H1 (cell line): ENCODE data around the gene ALG9. TPM values are rescaled to one million over a fixed set of nuclear protein-coding genes. Genes with fewer than 3 reads are reported as not detected.

ENCODE experiments used
- CTCF ChIA-PET: fragments of 300-600 bp; sonication (Branson Sonifier 250); formaldehyde crosslinking; loops from one replicate; lab custom pipeline; 2021; ENCODE audit not compliant: partially characterized antibody; lab: Charles Lee
- POLR2A ChIA-PET: fragments of 300-600 bp; sonication (Branson Sonifier 250); formaldehyde crosslinking; loops from one replicate; lab custom pipeline; 2021; ENCODE audit warnings: inconsistent platforms; ENCODE audit not compliant: partially characterized antibody; lab: Charles Lee
- DNase-seq, 2 experiments: peaks; one replicate each; pipeline versions ENCODE4 v3.0.0 to v3.0.0-alpha.2; 2010 to 2022; ENCODE audit warnings: low spot score in 2 of 2, low read depth in 1 of 2, mixed read lengths in 1 of 2
- FAIRE-seq: peaks from 2 replicates; lab custom pipeline; 2011; peaks lifted over from hg19 to GRCh38; lab: Jason Lieb, UNC
- H2AFZ ChIP-seq: 2 replicates; pipeline ENCODE4 v1.8.1; 2012; ENCODE audit warnings: low read length, inconsistent platforms
- H2AK5ac ChIP-seq: 2 replicates; pipeline ENCODE4 v1.6.1; 2013; ENCODE audit warnings: low read depth, low read length
- H2BK120ac ChIP-seq: replicated peaks from 2 replicates; pipeline ENCODE3; 2013; ENCODE audit warnings: low read depth, low read length, inconsistent platforms
- H2BK12ac ChIP-seq: 2 replicates; pipeline ENCODE4 v1.6.1; 2013; ENCODE audit warnings: low read depth, low read length
- H2BK15ac ChIP-seq: 2 replicates; pipeline ENCODE4 v1.6.1; 2013; ENCODE audit warnings: low read length
- H2BK20ac ChIP-seq: 2 replicates; pipeline ENCODE4 v1.6.1; 2013; ENCODE audit warnings: low read length
- H2BK5ac ChIP-seq: 2 replicates; pipeline ENCODE4 v1.6.1; 2013; ENCODE audit warnings: low read depth, low read length
- H3K14ac ChIP-seq: 2 replicates; pipeline ENCODE4 v1.6.1; 2013; ENCODE audit warnings: inconsistent platforms; ENCODE audit not compliant: insufficient read length
- H3K18ac ChIP-seq: 2 replicates; pipeline ENCODE4 v1.6.1; 2013; ENCODE audit warnings: low read length; ENCODE audit errors: extremely low read depth
- H3K23ac ChIP-seq: 2 replicates; pipeline ENCODE4 v1.6.1; 2013; ENCODE audit warnings: inconsistent platforms; ENCODE audit not compliant: insufficient read length
- H3K23me2 ChIP-seq: 2 replicates; pipeline ENCODE4 v1.6.1; 2013; ENCODE audit warnings: low read depth, low read length
- H3K27ac ChIP-seq: 2 replicates; pipeline ENCODE4 v1.6.1; 2011; ENCODE audit warnings: low read depth, low read length, inconsistent platforms
- H3K27me3 ChIP-seq, 4 experiments: replicated peaks in 1 of 4; 1 replicate in 1 of 4; 2 replicates in 3 of 4; pipeline versions ENCODE4 v1.6.1 to v1.8.1; 2011 to 2013; ENCODE audit warnings: low read length in 3 of 4, mild to moderate bottlenecking in 3 of 4, inconsistent platforms in 2 of 4, mixed read lengths in 2 of 4, moderate library complexity in 1 of 4; ENCODE audit not compliant: control insufficient read depth in 3 of 4, insufficient read depth in 3 of 4; ENCODE audit errors: extremely low read depth in 1 of 4
- H3K36me3 ChIP-seq, 4 experiments: 2 replicates each; pipeline versions ENCODE4 v1.6.1 to v1.8.1; 2011 to 2013; ENCODE audit warnings: mild to moderate bottlenecking in 4 of 4, low read length in 3 of 4, moderate library complexity in 2 of 4, control low read depth in 1 of 4, inconsistent platforms in 1 of 4; ENCODE audit not compliant: insufficient read depth in 4 of 4, control insufficient read depth in 2 of 4
- H3K4ac ChIP-seq: replicated peaks from 2 replicates; pipeline ENCODE3; 2013; ENCODE audit warnings: low read length, low read depth, mixed read lengths, inconsistent platforms; ENCODE audit not compliant: insufficient read length
- H3K4me1 ChIP-seq, 4 experiments: replicated peaks in 1 of 4; 1 replicate in 1 of 4; 2 replicates in 3 of 4; pipeline versions ENCODE4 v1.6.1 to v1.8.1; 2011 to 2013; ENCODE audit warnings: low read length in 3 of 4, inconsistent platforms in 2 of 4, mixed read lengths in 1 of 4; ENCODE audit not compliant: insufficient read depth in 4 of 4, control insufficient read depth in 3 of 4
- H3K4me2 ChIP-seq, 2 experiments: 2 replicates each; pipeline versions ENCODE4 v1.6.1 to v1.8.1; 2011 to 2013; ENCODE audit warnings: low read depth in 2 of 2, low read length in 2 of 2, control low read depth in 1 of 2, inconsistent platforms in 1 of 2, mild to moderate bottlenecking in 1 of 2; ENCODE audit not compliant: insufficient read depth in 1 of 2
- H3K4me3 ChIP-seq, 4 experiments: fragments of 200-600, 300-600 bp in 1 of 4; sonication (generic), shearing (Covaris generic), sonication (Bioruptor Twin) in 1 of 4; 2 replicates each; pipeline versions ENCODE4 v1.5.1 to v1.8.1; 2011 to 2016; ENCODE audit warnings: low read length in 4 of 4, low read depth in 3 of 4, control low read depth in 2 of 4, inconsistent platforms in 2 of 4, mild to moderate bottlenecking in 2 of 4, mixed read lengths in 1 of 4, moderate library complexity in 1 of 4; ENCODE audit not compliant: insufficient read depth in 2 of 4; ENCODE audit errors: extremely low read depth in 1 of 4
- H3K56ac ChIP-seq: replicated peaks from 2 replicates; pipeline ENCODE3; 2013; ENCODE audit warnings: low read depth, mild to moderate bottlenecking, mixed read lengths, low read length, inconsistent platforms; ENCODE audit not compliant: insufficient read length
- H3K79me1 ChIP-seq: 2 replicates; pipeline ENCODE4 v1.6.1; 2013; ENCODE audit warnings: low read depth, low read length, control low read depth
- H3K79me2 ChIP-seq, 2 experiments: 2 replicates each; pipeline versions ENCODE4 v1.6.1 to v1.8.1; 2012 to 2013; ENCODE audit warnings: low read length in 2 of 2, mild to moderate bottlenecking in 2 of 2, inconsistent platforms in 1 of 2; ENCODE audit not compliant: insufficient read depth in 2 of 2, control insufficient read depth in 1 of 2
- H3K9ac ChIP-seq, 4 experiments: replicated peaks in 1 of 4; 1 replicate in 1 of 4; 2 replicates in 3 of 4; pipeline versions ENCODE4 v1.6.1 to v1.8.1; 2011 to 2013; ENCODE audit warnings: low read depth in 3 of 4, low read length in 3 of 4, control low read depth in 2 of 4, mild to moderate bottlenecking in 2 of 4, moderate library complexity in 2 of 4, inconsistent platforms in 1 of 4; ENCODE audit errors: extremely low read depth in 1 of 4
- H3K9me3 ChIP-seq, 2 experiments: 2 replicates each; pipeline versions ENCODE4 v1.6.1 to v1.8.1; 2012 to 2013; ENCODE audit warnings: mild to moderate bottlenecking in 2 of 2, moderate library complexity in 2 of 2, control low read depth in 1 of 2, inconsistent platforms in 1 of 2, low read depth in 1 of 2, low read length in 1 of 2, mixed read lengths in 1 of 2; ENCODE audit not compliant: insufficient read depth in 2 of 2
- H4K20me1 ChIP-seq, 2 experiments: replicated peaks in 1 of 2; 2 replicates each; pipeline versions ENCODE3 to v1.8.1; 2011 to 2013; ENCODE audit warnings: inconsistent platforms in 2 of 2, low read length in 2 of 2, mild to moderate bottlenecking in 1 of 2; ENCODE audit not compliant: insufficient read depth in 2 of 2, control insufficient read depth in 1 of 2
- H4K5ac ChIP-seq: 2 replicates; pipeline ENCODE4 v1.6.1; 2013; ENCODE audit warnings: low read length, low read depth, mixed read lengths, inconsistent platforms; ENCODE audit not compliant: insufficient read length
- H4K8ac ChIP-seq: 2 replicates; pipeline ENCODE4 v1.8.0; 2013; ENCODE audit warnings: mild to moderate bottlenecking, moderate library complexity, low read length, inconsistent platforms; ENCODE audit not compliant: insufficient read depth; ENCODE audit errors: extremely low read depth
- H4K91ac ChIP-seq: replicated peaks from 2 replicates; pipeline ENCODE3; 2013; ENCODE audit warnings: low read length, mixed read lengths, inconsistent platforms; ENCODE audit not compliant: insufficient read length
- ATF3 ChIP-seq: IDR thresholded peaks from 2 replicates; pipeline ENCODE4 v1.6.1; 2011; ENCODE audit warnings: low read depth, mild to moderate bottlenecking, low read length; ENCODE audit not compliant: insufficient read depth
- BCL11A ChIP-seq, 2 experiments: IDR thresholded peaks; one replicate each; pipeline ENCODE4 v1.6.1; 2011; ENCODE audit warnings: low read depth in 2 of 2, low read length in 2 of 2, mild to moderate bottlenecking in 2 of 2
- EZH2 ChIP-seq: fragments of 200-600 bp; sonication (generic); IDR thresholded peaks from 2 replicates; pipeline ENCODE4 v1.7.1; 2012; ENCODE audit warnings: low read depth, mild to moderate bottlenecking, moderate library complexity, low read length, inconsistent platforms; ENCODE audit not compliant: severe bottlenecking
- KDM5A ChIP-seq: fragments of 200-600 bp; IDR thresholded peaks from 2 replicates; pipeline ENCODE4 v1.7.1; 2012; ENCODE audit warnings: mild to moderate bottlenecking, low read length, inconsistent platforms, mixed read lengths
- POLR2A ChIP-seq, 2 experiments: IDR thresholded peaks; 1 replicate in 1 of 2; 2 replicates in 1 of 2; pipeline ENCODE4 v1.6.1; 2011; ENCODE audit warnings: low read depth in 2 of 2, low read length in 2 of 2, mild to moderate bottlenecking in 2 of 2; ENCODE audit errors: control extremely low read depth in 1 of 2
- RFX5 ChIP-seq: IDR thresholded peaks from 2 replicates; pipeline ENCODE4 v1.6.1; 2011; ENCODE audit warnings: low read depth, low read length, improper control_type of control experiment, borderline replicate concordance
- RNF2 ChIP-seq: fragments of 200-900, 300-1000 bp; sonication (generic); IDR thresholded peaks from 2 replicates; pipeline ENCODE4 v1.7.1; 2016; ENCODE audit warnings: borderline replicate concordance, low read depth, mild to moderate bottlenecking, antibody characterized with exemption, low read length; ENCODE audit not compliant: poor library complexity, severe bottlenecking; ENCODE audit errors: missing control alignments
- SP1 ChIP-seq: IDR thresholded peaks from 2 replicates; pipeline ENCODE4 v1.6.1; 2011; ENCODE audit warnings: low read depth, low read length
- TBP ChIP-seq: IDR thresholded peaks from 2 replicates; pipeline ENCODE4 v1.6.1; 2011; ENCODE audit warnings: low read depth, low read length, improper control_type of control experiment
- ZNF274 ChIP-seq: IDR thresholded peaks from 2 replicates; pipeline ENCODE4 v1.7.0; 2012; ENCODE audit warnings: low read length, borderline replicate concordance; ENCODE audit errors: extremely low read depth
- WGBS, 2 experiments: shearing (Covaris generic) in 1 of 2; methylation state at CpG; one replicate each; pipeline versions ENCODE4 v1.1.6 to v1.1.7; 2013 to 2015; ENCODE audit warnings: low lambda C conversion rate in 2 of 2, mixed read lengths in 2 of 2, inconsistent platforms in 1 of 2, low coverage in 1 of 2, missing lambda C conversion rate in 1 of 2; ENCODE audit not compliant: insufficient replicate concordance in 2 of 2, insufficient coverage in 1 of 2, insufficient read length in 1 of 2; ENCODE audit errors: extremely low coverage in 1 of 2, missing lambda C conversion rate in 1 of 2; 5-methylcytosine and 5-hydroxymethylcytosine counted together
- polyA plus RNA-seq, 7 experiments: library from polyadenylated mRNA; depleted of rRNA in 3 of 7; stranded (reverse) in 5 of 7; unstranded in 2 of 7; fragments of >200 nt in 5 of 7; fragments of 200-250 nt in 2 of 7; gene quantifications; 1 replicate in 5 of 7; 2 replicates in 1 of 7; 4 replicates in 1 of 7; pipeline versions ENCODE4 v1.2.1 to v1.2.3, GENCODE V29; 2011 to 2013; ENCODE audit warnings: missing spikeins in 2 of 7, mixed read lengths in 2 of 7
- total RNA-seq: library from RNA; stranded (reverse); fragmentation: NEBNext Ultra II Directional; extraction: Animal tissue kit (Norgen Biotek cat#: 25700); gene quantifications from 2 replicates; pipeline ENCODE4 v1.2.1, GENCODE V29; 2021
- TF ChIP-seq, protein P1 (sequence below): IDR thresholded peaks from 2 replicates; pipeline ENCODE4 v1.6.1; 2011; ENCODE audit warnings: low read length, improper control_type of control experiment

ALG9 gene
- total and polyA plus RNA-seq, 2 of the 8 experiments (the other 6 are each of a cell fraction or from before 2014, with no cell fraction given): 23.5 to 24.5 TPM

DNA sequence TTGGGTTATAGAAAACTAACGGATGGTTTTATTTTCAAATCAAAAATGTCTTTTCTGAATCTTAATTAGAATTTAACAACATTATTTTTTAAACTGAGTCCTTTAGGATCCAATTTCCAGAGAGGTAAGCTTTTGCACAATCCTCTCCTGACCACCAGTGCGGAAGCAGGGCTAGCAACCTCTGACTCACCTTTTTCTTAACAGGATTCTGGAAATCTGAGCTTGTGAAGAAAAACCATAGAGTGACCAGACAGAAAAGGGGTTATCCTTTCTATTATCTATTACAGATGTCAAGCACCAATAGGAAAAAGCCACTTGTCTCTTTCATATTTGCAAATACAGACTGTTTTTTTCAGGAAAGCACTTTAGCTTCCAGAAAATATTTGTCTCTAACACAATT lies 25.3 kb downstream of the ALG9 start:
- FAIRE-seq (no peak), DNase-seq (no peak)
- TF ChIP-seq RNF2 (no peak), RFX5 (no peak), KDM5A (no peak), EZH2 (no peak), ZNF274 (no peak), SP1 (no peak), ATF3 (no peak), BCL11A (IDR thresholded peaks at IDR 0.05; ENCODE audit: low read depth in 2 of 2, low read length in 2 of 2) (no peak), POLR2A (IDR thresholded peaks at IDR 0.05; ENCODE audit: control extremely low read depth in 1 of 2, low read depth in 2 of 2, low read length in 2 of 2) (no peak), TBP (no peak)
- TF ChIP-seq, protein P1, sequence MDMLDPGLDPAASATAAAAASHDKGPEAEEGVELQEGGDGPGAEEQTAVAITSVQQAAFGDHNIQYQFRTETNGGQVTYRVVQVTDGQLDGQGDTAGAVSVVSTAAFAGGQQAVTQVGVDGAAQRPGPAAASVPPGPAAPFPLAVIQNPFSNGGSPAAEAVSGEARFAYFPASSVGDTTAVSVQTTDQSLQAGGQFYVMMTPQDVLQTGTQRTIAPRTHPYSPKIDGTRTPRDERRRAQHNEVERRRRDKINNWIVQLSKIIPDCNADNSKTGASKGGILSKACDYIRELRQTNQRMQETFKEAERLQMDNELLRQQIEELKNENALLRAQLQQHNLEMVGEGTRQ: no peak
- Histone ChIP-seq H3K4me3 (no peak overlapping the region), H3K23me2 (no peaks in the 10 kb centered on the region), H2BK5ac (no peak overlapping the region), H3K79me2 (no peaks in the 10 kb centered on the region), H3K4ac (no peak overlapping the region), H3K18ac (no peak overlapping the region), H3K79me1 (no peaks in the 10 kb centered on the region), H2AFZ (no peak overlapping the region), H3K4me2 (no peak overlapping the region), H2BK15ac (no peak overlapping the region), H4K20me1 (no peaks in the 10 kb centered on the region), H4K91ac (no peak overlapping the region), H3K4me1 (no peaks in the 10 kb centered on the region; a peak in 1 of 7 replicates), H2BK120ac (no peak overlapping the region), H3K9ac (no peak overlapping the region), H3K27me3 (no peaks in the 10 kb centered on the region), H2BK20ac (no peak overlapping the region), H3K9me3 (no peaks in the 10 kb centered on the region), H3K23ac (no peak overlapping the region), H4K8ac (no peak overlapping the region), H3K36me3 (peaks cover 0 to 5% (median 0%) of the 10 kb centered on the region in 4 experiments; a peak in 1 of 8 replicates), H2BK12ac (no peak overlapping the region), H3K27ac (no peak overlapping the region), H2AK5ac (no peak overlapping the region), H4K5ac (no peak overlapping the region), H3K56ac (no peak overlapping the region), H3K14ac (no peak overlapping the region)
- ChIA-PET CTCF (interaction anchor here (0.6 to 2.4 kb wide), 14 partner anchors 11 to 417 kb away, joined by 3 to 10 read pairs (median 3); partner anchors contain the start of gene SIK2), POLR2A (interaction anchor here (0.9 kb wide), 1 partner anchor 80 kb away, joined by 3 read pairs; the partner anchor contains the start of gene PPP2R1B)
- WGBS, 2 experiments: 79% methylated on average over 2 of the region's 2 CpGs; no CpG with 5 or more reads in 1 of the 2 experiments
